Neuronal stem cell (in vitro differentiated cells): ENCODE measurements around the gene TRIM45.

Experiments
- DNase-seq: peaks from one replicate; pipeline ENCODE4 v3.0.0-alpha.2; 2013; ENCODE audit warnings: low spot score
- H2AFZ ChIP-seq: one replicate; pipeline ENCODE4 v1.6.1; 2013; ENCODE audit warnings: mild to moderate bottlenecking, low read length, inconsistent platforms
- H2AK5ac ChIP-seq: 2 replicates; pipeline ENCODE4 v1.6.1; 2013; ENCODE audit warnings: low read depth, mild to moderate bottlenecking, inconsistent platforms, low read length, moderate library complexity, mixed read lengths
- H2BK120ac ChIP-seq: 2 replicates; pipeline ENCODE4 v1.6.1; 2013; ENCODE audit warnings: low read depth, mild to moderate bottlenecking, inconsistent platforms, low read length, moderate library complexity, mixed read lengths
- H2BK12ac ChIP-seq: one replicate; pipeline ENCODE4 v1.6.1; 2013; ENCODE audit warnings: low read length, inconsistent platforms
- H2BK15ac ChIP-seq: 2 replicates; pipeline ENCODE4 v1.6.1; 2013; ENCODE audit warnings: mild to moderate bottlenecking, low read length, inconsistent platforms, mixed read lengths
- H2BK5ac ChIP-seq: one replicate; pipeline ENCODE4 v1.6.1; 2013; ENCODE audit warnings: inconsistent platforms, mild to moderate bottlenecking, low read length, moderate library complexity
- H3K14ac ChIP-seq: one replicate; pipeline ENCODE4 v1.6.1; 2013; ENCODE audit warnings: low read length, inconsistent platforms
- H3K18ac ChIP-seq: 2 replicates; pipeline ENCODE4 v1.6.1; 2013; ENCODE audit warnings: low read length, inconsistent platforms
- H3K23ac ChIP-seq: 2 replicates; pipeline ENCODE4 v1.6.1; 2013; ENCODE audit warnings: low read depth, mild to moderate bottlenecking, mixed read lengths, low read length, inconsistent platforms; ENCODE audit not compliant: poor library complexity
- H3K27ac ChIP-seq: replicated peaks from 3 replicates; pipeline ENCODE4 v1.5.1; 2013; ENCODE audit warnings: low read length, inconsistent platforms
- H3K27me3 ChIP-seq, 3 experiments: 2 replicates each; pipeline ENCODE4 v1.6.1; 2013; ENCODE audit warnings: low read length in 3 of 3, mild to moderate bottlenecking in 2 of 3, inconsistent platforms in 1 of 3, low read depth in 1 of 3, mixed read lengths in 1 of 3, moderate library complexity in 1 of 3; ENCODE audit not compliant: control insufficient read depth in 3 of 3, insufficient read depth in 3 of 3
- H3K36me3 ChIP-seq, 2 donors: replicated peaks in 1 of 2; 2 replicates each; pipeline ENCODE4 v1.6.1; 2013; ENCODE audit warnings: low read length in 2 of 2; ENCODE audit not compliant: control insufficient read depth in 2 of 2, insufficient read depth in 2 of 2
- H3K4ac ChIP-seq: 2 replicates; pipeline ENCODE4 v1.6.1; 2013; ENCODE audit warnings: inconsistent platforms, mild to moderate bottlenecking, low read length, moderate library complexity
- H3K4me1 ChIP-seq, 2 donors: 1 replicate in 1 of 2; 2 replicates in 1 of 2; pipeline ENCODE4 v1.6.1; 2013; ENCODE audit warnings: low read length in 2 of 2, low read depth in 1 of 2; ENCODE audit not compliant: control insufficient read depth in 2 of 2, insufficient read depth in 1 of 2
- H3K4me2 ChIP-seq: one replicate; pipeline ENCODE4 v1.6.1; 2013; ENCODE audit warnings: mild to moderate bottlenecking, low read length, inconsistent platforms; ENCODE audit not compliant: insufficient read depth, poor library complexity, severe bottlenecking
- H3K4me3 ChIP-seq, 2 donors: 2 replicates each; pipeline ENCODE4 v1.5.1; 2013; ENCODE audit warnings: low read length in 2 of 2, mild to moderate bottlenecking in 2 of 2, inconsistent platforms in 1 of 2, moderate library complexity in 1 of 2
- H3K79me1 ChIP-seq: one replicate; pipeline ENCODE4 v1.6.1; 2013; ENCODE audit warnings: low read depth, mild to moderate bottlenecking, inconsistent platforms, low read length, moderate library complexity
- H3K9ac ChIP-seq: one replicate; pipeline ENCODE4 v1.6.1; 2013; ENCODE audit warnings: mild to moderate bottlenecking, low read depth, low read length, inconsistent platforms; ENCODE audit not compliant: poor library complexity
- H3K9me3 ChIP-seq, 2 donors: replicated peaks in 1 of 2; 2 replicates each; pipeline versions ENCODE3 to v1.6.1; 2013; ENCODE audit warnings: low read length in 2 of 2, mild to moderate bottlenecking in 2 of 2, inconsistent platforms in 1 of 2, low read depth in 1 of 2, mixed read lengths in 1 of 2, moderate library complexity in 1 of 2; ENCODE audit not compliant: control insufficient read depth in 2 of 2, insufficient read depth in 1 of 2
- H4K8ac ChIP-seq: one replicate; pipeline ENCODE4 v1.6.1; 2013; ENCODE audit warnings: low read depth, mild to moderate bottlenecking, inconsistent platforms, low read length, moderate library complexity
- H4K91ac ChIP-seq: one replicate; pipeline ENCODE4 v1.6.1; 2013; ENCODE audit warnings: low read length, low read depth, mild to moderate bottlenecking, inconsistent platforms; ENCODE audit not compliant: poor library complexity
- WGBS, 2 donors: extraction: QIAGEN DNeasy Blood & Tissue Kit; methylation state at CpG; one replicate each; pipeline ENCODE4 v1.1.7; 2013; ENCODE audit warnings: missing lambda C conversion rate in 2 of 2, mixed read lengths in 1 of 2; ENCODE audit not compliant: insufficient read length in 2 of 2, insufficient replicate concordance in 1 of 2; ENCODE audit errors: extremely low coverage in 2 of 2; 5-methylcytosine and 5-hydroxymethylcytosine counted together

The TRIM45 gene

DNA sequence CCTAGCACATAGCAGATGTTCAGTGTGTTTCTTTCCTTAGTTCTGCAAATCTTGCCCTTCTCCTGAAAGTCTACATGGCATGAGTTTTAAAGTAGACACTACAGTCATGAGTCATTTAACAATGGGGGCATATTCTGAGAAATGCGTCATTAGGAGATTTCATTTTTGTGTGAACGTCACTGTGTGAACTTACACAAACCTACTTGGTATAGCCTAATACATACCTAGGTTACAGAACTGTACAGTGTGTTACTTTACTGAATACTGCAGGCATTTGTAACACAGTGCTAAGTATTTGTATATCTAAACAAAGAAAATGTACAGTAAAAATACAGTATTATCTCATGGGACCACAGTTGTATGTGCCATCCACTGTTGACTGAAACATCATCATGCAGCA lies 51.4 kb downstream of the TRIM45 start:
- H3K4me3 ChIP-seq: no peak overlapping the region
- peaks cover 0 to 2% of the 10 kb centered on the region in 2 donors for H3K9me3 ChIP-seq
- no peak overlapping the region for H4K8ac ChIP-seq
- H2AK5ac ChIP-seq: no peak overlapping the region
- H3K36me3 ChIP-seq: peaks cover 8 to 67% of the 10 kb centered on the region in 2 donors
- H2BK12ac ChIP-seq: no peak overlapping the region
- H3K27me3 ChIP-seq: no peaks in the 10 kb centered on the region
- no peak overlapping the region for H2AFZ ChIP-seq
- no peaks in the 10 kb centered on the region for H3K4me1 ChIP-seq
- H3K27ac ChIP-seq: no peak overlapping the region
- no peak overlapping the region for H2BK15ac ChIP-seq
- H3K18ac ChIP-seq: no peak overlapping the region
- WGBS, 2 donors: no CpG with 5 or more reads among the region's 2 CpGs
- no peak overlapping the region for H3K14ac ChIP-seq
- no peak overlapping the region for H2BK5ac ChIP-seq
- H4K91ac ChIP-seq: no peak overlapping the region
- H3K9ac ChIP-seq: no peak overlapping the region
- H3K23ac ChIP-seq: no peak overlapping the region
- H3K79me1 ChIP-seq: peaks cover 2% of the 10 kb centered on the region
- DNase-seq: no peak
- no peak overlapping the region for H3K4me2 ChIP-seq
- no peak overlapping the region for H3K4ac ChIP-seq
- H2BK120ac ChIP-seq: no peak overlapping the region

DNA sequence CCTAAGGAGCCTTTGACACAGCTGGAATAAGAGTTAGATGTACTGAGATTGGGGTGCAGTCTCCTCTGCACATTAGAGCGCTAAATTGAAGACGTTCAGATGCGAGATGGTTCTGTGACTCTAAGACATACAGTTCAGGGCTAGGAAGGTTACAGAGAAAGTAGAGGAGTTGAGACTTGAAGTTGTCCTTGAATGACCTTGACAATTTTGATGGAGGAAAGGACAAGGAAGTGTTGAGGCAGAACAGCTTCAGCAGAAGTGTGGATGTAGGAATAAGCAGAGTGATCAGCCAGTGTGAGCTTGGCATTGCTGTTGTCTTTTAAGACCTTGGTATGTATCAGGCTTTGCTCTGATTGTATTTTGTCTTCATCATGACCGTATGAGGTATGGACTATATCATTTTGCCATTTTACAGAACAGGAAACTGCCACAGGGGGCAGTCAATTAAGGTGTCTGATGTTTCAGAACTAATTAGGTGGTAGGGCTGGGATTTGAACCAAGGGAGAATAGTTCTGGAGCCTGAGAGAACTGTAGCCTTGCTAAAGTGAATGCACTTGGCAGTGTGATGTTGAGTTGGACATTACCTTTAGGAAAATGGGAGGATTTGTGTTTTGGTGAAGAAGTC lies 52.2 kb downstream of the TRIM45 start:
- Histone ChIP-seq H3K36me3 (peaks cover 6 to 67% of the 10 kb centered on the region in 2 donors), H3K23ac (no peak overlapping the region), H3K79me1 (peaks cover 2% of the 10 kb centered on the region), H2BK5ac (no peak overlapping the region), H2BK15ac (no peak overlapping the region), H3K4me2 (no peak overlapping the region), H2AK5ac (no peak overlapping the region), H3K14ac (no peak overlapping the region), H3K27ac (no peak overlapping the region), H3K9ac (no peak overlapping the region), H3K4me3 (no peak overlapping the region), H3K18ac (no peak overlapping the region), H3K27me3 (no peaks in the 10 kb centered on the region), H4K8ac (no peak overlapping the region), H2BK12ac (no peak overlapping the region), H2AFZ (no peak overlapping the region), H4K91ac (no peak overlapping the region), H3K4me1 (no peaks in the 10 kb centered on the region), H3K4ac (no peak overlapping the region), H3K9me3 (peaks cover 0 to 2% of the 10 kb centered on the region in 2 donors), H2BK120ac (no peak overlapping the region)
- WGBS, 2 donors: no CpG with 5 or more reads among the region's 4 CpGs
- no peak for DNase-seq

DNA sequence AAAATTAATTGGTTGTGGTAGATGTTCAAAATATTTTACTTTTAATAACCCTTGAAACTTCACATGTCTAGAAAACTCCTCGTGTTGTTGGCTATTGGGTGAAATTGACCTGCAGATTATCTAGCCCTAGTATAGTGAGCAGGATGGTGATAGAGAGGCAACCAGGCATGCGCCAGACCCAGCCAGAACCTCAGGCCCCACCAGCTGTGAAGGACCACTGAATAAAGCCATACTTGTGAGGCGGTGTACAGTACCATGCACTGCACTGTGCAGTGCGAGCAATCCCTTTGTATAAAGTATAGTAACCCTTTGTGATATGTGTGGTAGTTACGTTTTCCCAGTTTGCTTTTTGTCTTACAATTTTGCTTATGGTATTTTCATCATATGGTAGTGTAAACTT lies 53.0 kb downstream of the TRIM45 start:
- WGBS, 2 donors: no CpG with 5 or more reads among the region's 5 CpGs
- Histone ChIP-seq H2AFZ (no peak overlapping the region), H3K4me1 (no peaks in the 10 kb centered on the region)

DNA sequence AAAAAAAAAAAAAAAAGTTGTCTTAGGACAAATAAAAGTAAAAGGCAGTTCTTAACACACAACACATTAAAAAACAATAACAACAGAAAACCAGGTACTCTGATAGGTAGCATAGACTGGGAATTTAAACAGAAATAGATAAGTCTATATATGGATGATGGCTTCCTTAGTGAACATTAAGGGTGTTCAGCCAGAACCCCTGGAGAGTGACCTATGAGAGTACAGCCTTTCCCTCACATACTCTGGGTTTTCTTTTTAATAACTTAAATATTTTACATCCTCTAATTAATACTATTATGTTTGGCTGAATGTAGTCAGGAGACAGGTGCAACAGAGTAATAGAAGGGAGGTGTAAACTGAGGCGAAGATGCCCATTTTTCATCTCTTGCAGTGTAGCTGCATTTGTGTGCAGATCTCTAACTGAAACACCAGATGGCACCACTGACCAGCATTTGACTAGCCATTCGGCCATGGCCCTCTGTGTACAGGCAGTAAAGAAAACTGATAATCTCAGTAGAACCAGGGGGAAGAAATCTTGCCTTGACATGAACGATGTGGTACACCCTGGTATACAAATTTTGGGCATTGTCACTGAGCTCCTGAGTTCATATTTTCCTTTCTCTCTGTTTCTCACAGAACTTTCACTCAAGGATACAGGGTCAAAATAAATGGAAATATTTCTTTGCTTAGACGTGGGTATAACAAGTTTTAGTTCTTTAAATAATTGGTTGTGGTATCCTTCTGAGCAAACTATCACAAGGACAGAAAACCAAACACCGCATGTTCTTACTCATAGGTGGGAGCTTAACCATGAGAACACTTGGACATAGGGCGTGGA lies 53.8 kb downstream of the TRIM45 start:
- H2BK120ac ChIP-seq: no peak overlapping the region
- no peak overlapping the region for H3K14ac ChIP-seq
- no peak overlapping the region for H2BK12ac ChIP-seq
- H3K36me3 ChIP-seq: peaks cover 6 to 67% of the 10 kb centered on the region in 2 donors
- no peak overlapping the region for H3K9ac ChIP-seq
- no peaks in the 10 kb centered on the region for H3K4me1 ChIP-seq
- no peak overlapping the region for H2AK5ac ChIP-seq
- no peaks in the 10 kb centered on the region for H3K27me3 ChIP-seq
- no peak overlapping the region for H4K8ac ChIP-seq
- H2AFZ ChIP-seq: no peak overlapping the region
- H3K9me3 ChIP-seq: peaks cover 0 to 2% of the 10 kb centered on the region in 2 donors
- no peak overlapping the region for H2BK15ac ChIP-seq
- H3K23ac ChIP-seq: no peak overlapping the region
- H3K79me1 ChIP-seq: peaks cover 2% of the 10 kb centered on the region
- no peak overlapping the region for H3K18ac ChIP-seq
- no peak overlapping the region for H4K91ac ChIP-seq
- H2BK5ac ChIP-seq: no peak overlapping the region
- DNase-seq: peak; percentile 49
- no peak overlapping the region for H3K27ac ChIP-seq
- no CpG with 5 or more reads among the region's 6 CpGs for WGBS, 2 donors
- no peak overlapping the region for H3K4ac ChIP-seq
- H3K4me3 ChIP-seq: no peak overlapping the region
- no peak overlapping the region for H3K4me2 ChIP-seq

More for the DNA sequence above, 53.0 kb downstream of the TRIM45 start:
- peaks cover 0 to 2% of the 10 kb centered on the region in 2 donors for H3K9me3 ChIP-seq
- no peaks in the 10 kb centered on the region for H3K27me3 ChIP-seq
- H2BK120ac ChIP-seq: no peak overlapping the region
- no peak overlapping the region for H2BK5ac ChIP-seq
- H2BK15ac ChIP-seq: no peak overlapping the region
- no peak overlapping the region for H3K14ac ChIP-seq
- H3K18ac ChIP-seq: no peak overlapping the region
- H4K8ac ChIP-seq: no peak overlapping the region
- H3K4me2 ChIP-seq: no peak overlapping the region
- DNase-seq: no peak
- H3K4me3 ChIP-seq: no peak overlapping the region
- H2AK5ac ChIP-seq: no peak overlapping the region
- H3K36me3 ChIP-seq: peaks cover 6 to 64% of the 10 kb centered on the region in 2 donors
- no peak overlapping the region for H3K4ac ChIP-seq
- no peak overlapping the region for H4K91ac ChIP-seq
- no peak overlapping the region for H3K9ac ChIP-seq
- H3K79me1 ChIP-seq: peaks cover 2% of the 10 kb centered on the region
- no peak overlapping the region for H3K23ac ChIP-seq
- H2BK12ac ChIP-seq: no peak overlapping the region
- no peak overlapping the region for H3K27ac ChIP-seq
